Measurements from ENCODE around the gene RAB9A.
"Not testable (repeated sequence)": the region's sequence is repeated elsewhere in the genome, so short reads cannot be mapped to it uniquely, and the experiment has no call there.

Gene RAB9A, protein sequence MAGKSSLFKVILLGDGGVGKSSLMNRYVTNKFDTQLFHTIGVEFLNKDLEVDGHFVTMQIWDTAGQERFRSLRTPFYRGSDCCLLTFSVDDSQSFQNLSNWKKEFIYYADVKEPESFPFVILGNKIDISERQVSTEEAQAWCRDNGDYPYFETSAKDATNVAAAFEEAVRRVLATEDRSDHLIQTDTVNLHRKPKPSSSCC

DNA sequence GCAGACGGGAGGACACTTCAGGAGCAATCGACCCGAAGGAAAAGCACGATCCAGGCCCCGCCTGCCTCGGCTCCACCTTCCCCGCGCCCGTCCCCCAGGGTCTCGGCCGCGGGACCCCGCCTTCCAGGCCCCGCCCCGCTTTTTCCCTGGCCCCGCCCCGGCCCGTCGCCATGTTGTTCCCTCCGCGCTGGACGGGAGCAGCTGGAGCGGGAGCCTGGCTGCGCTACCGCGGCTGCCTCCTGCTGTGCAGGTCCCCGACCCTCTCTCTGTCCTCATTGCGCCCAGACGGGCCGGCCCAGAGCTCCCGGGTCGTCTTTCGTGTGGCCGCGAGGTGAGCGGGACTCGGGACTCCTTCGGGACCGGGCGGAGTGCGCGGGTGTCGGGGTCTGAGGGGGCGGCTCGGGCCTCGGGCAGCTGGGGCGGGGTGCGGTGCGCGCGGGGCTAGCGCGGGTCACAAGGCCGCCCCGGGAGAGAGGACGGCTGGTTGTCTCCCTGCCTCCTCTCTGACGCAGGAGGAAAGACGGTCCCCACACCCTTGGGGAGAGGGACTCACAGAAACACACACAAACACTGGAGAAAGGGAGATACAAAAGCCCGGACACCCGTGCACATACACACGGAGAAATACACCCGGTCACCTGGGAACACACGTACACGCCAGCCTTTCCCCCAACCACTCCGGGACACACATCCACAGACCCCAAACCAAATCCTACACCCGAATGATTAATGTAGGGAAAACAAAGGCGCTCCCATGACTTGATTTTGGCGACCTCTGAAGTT lies at the start of gene RAB9A:
TSS of gene RAB9A (plus strand) at position 171 of the 783 bp plus-strand sequence. CDS start 19,619 bp downstream, outside the sequence.
- DNase-seq (ENCODE audit: low spot score), result peak; percentile 85

DNA sequence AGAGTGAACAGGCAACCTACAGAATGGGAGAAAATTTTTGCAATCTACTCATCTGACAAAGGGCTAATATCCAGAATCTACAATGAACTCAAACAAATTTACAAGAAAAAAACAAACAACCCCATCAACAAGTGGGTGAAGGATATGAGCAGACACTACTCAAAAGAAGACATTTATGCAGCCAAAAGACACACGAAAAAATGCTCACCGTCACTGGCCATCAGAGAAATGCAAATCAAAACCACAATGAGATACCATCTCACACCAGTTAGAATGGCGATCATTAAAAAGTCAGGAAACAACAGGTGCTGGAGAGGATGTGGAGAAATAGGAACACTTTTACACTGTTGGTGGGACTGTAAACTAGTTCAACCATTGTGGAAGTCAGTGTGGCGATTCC lies 47.2 kb upstream of the RAB9A start:
- not testable (repeated sequence) for DNase-seq (ENCODE audit: low spot score)

DNA sequence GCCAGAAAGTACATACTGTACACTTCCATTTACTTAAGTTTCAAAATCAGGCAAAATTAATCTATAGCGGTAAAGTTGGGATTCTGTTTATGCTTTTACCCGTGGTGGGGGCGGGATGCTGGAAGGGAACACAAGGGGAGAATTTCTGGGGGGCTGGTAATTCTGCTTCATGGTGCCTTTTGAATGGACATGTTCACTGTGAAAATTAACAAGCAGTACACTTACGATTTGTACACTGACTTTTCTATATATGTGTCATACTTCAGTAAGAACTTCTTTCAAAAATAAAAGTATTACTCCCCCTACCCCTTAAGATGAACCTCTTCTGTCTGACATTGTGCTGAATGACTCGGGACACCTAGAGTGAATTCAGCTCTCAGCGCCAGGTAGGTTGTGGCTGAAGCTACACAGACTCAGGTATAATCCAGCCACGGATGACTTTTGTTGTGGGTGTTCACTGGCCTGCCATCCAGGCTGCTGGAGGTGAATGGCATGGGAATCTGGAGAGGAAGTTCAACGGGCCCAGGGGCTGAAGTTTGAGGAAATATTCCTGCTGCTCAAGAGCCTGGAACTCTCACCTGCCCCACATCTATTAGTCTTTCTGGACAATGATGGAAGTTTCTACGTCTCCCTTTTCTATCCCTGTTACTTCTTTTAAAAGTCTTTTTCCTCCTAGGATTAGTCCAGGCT lies 43.3 kb upstream of the RAB9A start:
- DNase-seq (ENCODE audit: low spot score), result no peak

DNA sequence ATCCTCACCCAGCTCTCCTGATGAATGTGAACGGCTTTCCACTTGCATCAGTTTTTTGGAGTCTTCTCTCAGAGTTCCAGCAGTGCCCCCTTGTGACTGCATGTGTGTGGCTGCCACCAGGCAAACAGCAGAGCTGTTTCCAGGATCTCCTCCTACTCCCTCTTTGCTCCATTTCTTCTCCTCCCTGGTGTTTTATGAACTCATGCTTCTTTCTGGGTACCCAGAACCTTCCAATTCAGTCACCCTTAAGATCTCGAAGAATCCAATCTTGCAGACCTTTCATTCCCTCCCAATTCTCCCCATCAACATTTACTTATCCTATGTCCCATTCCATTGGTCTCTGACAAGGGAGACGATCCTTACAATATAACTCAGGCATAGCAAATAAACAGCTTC lies 42.8 kb upstream of the RAB9A start:
- DNase-seq (ENCODE audit: low spot score), result peak; percentile 65

DNA sequence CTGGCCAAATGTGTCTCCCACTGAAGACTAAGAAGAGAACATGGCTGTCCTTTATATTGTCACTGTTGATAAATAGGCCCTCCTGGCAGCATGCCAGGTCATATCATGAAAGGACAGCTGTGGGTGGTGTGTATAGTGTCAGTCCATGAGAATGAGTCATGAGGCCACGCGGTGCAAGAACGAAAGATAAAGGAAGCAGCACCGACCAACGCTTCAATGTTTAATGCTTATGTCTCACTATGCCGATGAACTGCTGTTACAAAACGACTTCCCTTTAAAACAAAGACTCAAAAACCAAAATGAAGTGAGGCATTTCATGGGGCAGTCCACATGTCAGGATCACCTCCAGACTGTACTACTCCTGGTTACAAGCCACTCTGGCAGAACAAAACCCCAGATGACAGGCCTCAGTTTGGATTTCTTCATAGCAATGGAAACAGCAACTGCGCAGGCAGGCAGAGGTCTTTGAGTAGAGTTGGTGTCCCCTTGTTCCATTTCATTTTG lies 41.2 kb upstream of the RAB9A start:
- DNase-seq (ENCODE audit: low spot score), result no peak

DNA sequence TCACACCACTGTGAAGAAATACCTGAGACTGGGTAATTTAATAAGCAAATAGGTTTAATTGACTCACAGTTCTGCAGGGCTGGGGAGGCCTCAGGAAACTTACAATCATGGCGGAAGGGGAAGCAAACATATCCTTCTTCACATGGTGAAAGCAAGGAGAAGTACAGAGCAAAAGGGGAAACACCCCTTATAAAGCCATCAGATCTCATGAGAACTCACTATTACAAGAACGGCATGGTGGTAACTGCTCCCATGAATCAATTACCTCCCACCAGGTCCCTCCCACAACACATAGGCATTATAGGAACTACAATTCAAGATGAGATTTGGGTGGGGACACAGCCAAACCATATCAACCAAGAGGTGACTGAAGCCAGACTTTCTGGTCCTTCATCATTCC lies 40.6 kb upstream of the RAB9A start:
- DNase-seq (ENCODE audit: low spot score), result not testable (repeated sequence)

DNA sequence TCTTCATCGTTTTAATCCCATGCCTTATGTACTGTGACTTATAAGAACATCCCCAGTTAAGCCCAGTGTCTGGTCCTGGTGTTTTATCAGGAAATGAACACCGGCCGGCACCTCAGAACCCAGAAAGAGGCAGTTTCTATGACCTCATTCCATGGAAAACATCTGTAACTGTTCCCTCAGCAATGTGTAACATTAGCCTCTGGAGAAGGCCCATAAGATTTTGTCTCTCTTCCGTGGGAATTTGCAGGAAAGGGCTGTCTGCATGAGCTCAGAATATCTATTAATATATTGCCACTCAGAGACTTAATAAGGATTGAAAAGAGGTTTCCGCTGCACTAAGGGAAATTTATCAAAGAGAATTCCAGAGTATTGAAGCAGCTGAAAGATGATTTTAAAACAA lies 39.1 kb upstream of the RAB9A start:
- no peak for DNase-seq (ENCODE audit: low spot score)

DNA sequence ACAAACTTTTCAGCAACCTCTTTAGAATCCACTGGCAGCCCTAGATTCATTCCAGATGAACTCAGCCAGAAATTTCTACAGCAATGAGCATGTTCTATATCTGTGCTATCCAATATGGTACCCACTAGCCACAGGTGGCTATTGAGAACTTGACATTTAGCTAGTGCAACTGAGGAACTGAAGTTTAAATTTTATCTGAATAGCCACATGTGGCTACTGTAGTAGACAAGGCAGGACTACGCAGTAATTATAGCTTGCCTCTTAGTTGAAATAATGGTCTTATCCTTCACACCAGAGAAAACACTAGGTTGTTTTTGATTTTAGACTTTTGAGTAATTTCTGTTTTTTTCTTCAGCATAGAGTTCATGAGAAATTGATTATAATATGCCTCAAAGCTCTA lies 38.6 kb upstream of the RAB9A start:
- no peak for DNase-seq (ENCODE audit: low spot score)

DNA sequence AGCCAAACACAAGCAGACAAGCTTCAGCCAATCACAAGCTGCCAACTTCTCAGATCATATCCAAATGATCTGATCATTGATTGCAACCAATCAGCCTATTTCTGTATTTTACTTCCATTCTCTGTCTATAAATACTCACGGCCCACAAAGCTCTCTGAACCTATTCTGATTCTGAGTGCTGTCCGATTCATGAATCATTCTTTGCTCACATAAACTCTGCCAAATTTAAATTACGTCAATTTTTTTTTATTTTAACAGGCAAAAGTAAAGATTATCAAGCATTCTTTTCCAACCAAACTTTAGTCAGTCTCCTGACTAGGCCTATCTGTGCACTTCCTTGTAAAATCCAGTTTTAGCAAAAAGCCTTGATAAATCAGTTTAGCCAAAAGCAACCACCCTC lies 37.8 kb upstream of the RAB9A start:
- no peak for DNase-seq (ENCODE audit: low spot score)

DNA sequence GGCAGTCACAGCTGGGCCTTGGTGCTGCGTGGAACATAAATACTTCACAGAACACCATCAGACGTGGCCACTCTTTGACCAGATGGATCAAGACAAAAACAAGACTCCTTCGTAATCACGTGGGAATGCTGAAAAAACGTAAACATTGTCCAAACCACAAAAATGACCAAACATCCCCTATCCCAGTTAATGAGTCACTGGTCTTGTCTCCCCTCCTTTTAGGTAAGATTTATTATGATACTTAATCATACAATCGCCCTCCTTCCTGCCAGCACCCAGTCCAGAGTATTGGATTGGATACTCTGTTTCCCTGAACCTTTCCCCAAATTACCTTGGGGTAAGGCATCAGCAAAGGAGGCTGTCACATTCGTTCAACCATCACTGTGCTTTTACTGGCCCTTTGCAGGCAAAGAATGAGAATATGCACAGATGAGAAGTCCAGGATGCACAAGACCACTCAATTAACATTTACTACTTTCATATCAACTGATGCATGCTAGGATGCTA lies 36.6 kb upstream of the RAB9A start:
- peak; percentile 80 for DNase-seq (ENCODE audit: low spot score)

DNA sequence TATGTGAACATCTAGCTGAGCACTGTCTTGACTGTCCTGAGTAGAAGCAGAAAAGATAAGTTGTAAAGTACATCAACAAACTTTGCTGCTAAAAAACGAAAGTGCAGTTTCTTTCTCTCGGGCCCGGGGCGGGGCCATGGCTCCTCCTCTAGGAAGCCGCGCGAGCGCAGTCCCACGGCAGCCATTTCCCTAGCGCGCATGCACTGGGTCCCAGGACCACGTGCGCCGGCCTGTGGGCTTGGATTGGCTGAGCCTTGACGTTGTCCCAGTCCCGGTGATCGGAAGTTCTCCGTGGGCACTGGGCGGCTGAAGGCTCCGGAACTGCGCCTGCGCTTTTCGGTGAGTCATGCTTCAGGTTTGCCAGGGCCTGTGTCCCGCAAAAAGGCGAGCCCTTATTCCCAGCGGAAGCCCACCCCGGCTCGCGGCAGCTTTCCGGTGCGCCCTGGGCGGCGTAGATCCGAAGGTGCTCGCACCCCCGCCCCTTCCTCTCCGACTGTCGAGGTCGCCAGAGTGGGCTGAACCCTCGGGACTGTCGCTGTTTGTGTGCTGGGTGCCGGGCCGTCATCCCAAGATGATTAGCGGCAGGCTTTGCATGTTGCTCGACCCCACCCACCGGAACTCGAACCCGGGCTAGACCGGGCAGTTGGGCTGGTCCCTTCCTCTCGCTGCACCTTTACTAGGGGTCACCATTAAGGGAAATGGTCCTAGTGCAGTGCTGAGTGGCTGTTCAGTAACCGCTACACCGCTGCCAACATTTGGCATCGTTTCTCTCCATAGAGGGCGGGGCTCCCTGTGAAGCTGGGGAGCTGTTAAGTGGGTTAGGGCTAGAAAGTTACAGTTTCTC lies 35.9 kb upstream of the RAB9A start, which contains the start of gene TCEANC:
TSS of gene TCEANC (plus strand) at position 292 of the 844 bp plus-strand sequence. CDS start 9,368 bp downstream, outside the sequence.
- peak; percentile 98 for DNase-seq (ENCODE audit: low spot score)

DNA sequence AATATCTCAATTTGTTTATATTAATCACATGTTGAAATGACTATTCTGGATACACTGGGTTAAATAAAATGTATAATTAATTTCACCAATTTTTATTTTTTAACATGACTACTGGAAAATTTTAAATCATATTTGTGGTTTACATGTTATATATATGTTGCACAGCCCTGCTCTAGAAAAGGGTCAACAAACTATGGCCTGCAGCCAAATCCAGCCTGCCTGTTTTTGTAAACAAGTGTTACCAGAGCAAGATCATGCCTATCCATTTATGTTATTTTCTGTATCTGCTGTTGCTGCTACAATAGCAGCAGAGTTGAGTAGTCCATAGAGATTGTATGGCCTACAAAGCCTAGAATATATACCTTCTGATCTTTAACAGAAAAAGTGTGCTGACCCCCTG lies 34.8 kb upstream of the RAB9A start:
- DNase-seq (ENCODE audit: low spot score), result no peak

DNA sequence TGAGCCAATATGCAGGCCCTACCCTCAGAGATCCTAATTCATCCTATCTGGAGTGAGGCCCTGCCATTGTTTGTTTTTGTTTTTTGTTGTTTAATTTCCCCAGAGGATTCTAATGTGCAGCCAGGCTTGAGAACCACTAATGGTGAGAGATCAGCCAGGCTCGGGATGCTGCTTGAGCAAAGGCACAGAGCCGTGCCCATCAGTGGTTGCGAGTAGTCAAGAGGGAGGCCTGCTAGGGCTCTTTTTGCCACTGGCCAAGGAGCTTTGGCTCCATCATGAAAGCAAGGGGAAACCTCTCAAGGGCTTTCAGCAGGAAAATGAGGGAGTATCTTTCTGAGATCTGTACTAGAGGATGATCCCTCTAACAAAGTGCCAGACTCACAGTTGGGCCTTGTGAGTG lies 33.3 kb upstream of the RAB9A start:
- no peak for DNase-seq (ENCODE audit: low spot score)

DNA sequence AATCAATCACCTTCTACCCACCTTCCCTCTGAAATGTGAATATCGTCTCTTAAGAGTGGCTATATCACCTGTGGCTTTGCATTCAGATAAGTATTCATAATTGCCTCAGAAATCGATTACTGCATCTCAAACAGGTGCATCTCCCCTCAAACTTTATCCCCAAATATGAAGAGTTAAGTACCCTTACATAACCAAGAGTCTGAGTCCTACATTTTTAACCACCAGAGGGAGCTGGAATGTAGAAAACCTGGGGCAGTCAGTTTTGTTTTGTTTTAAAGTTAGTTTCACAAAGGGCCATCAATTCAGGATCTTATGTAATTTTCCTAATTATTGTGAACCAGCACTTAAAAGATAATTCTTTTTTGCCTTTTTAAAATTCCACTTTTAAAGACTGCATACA lies 30.3 kb upstream of the RAB9A start:
- peak; percentile 61 for DNase-seq (ENCODE audit: low spot score)

DNA sequence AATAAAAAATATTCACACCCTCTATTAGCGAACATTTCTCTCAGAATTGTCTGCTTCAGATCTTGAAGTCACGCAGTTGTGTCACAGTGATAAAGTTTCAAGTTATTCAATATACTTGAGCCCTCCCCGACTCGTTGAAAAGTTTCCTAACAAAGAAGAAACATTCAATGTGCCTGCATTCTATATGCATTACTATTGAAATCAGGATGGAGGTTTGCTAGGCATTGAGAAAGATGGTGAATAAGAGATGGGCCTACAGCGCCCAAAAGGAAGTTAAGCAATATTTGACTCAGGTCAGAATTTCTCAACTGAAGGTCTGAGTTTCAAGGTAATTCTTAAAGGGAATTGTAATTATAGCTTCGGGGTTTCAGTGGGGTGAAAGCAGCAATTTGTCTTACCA lies 29.9 kb upstream of the RAB9A start:
- peak; percentile 21 for DNase-seq (ENCODE audit: low spot score)

DNA sequence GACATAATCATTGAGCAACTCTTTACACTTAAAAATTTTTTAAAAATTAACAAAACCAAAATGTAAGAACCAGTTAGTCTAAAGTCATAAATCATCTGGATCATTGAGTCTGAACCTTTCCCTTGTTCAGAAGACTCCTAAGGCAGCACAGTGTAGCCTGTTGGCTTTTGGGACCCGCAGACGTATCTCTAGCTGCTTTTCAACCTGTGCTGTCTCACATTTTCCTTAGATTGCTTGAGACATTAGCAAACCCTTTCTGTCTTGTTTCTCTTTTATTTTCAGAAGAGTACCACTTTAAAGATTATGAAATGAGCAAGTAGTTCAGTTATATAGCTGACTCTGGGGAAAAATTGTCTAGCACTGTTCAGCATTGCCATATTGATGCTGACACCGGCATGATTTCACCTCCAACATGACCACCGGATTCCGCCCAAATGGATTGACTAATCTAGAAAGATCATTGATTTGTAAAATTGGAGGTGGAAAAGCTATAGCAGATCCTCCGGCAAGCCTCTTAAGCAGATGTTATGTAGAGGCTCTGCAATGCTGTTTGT lies 27.1 kb upstream of the RAB9A start:
- DNase-seq (ENCODE audit: low spot score), result no peak

DNA sequence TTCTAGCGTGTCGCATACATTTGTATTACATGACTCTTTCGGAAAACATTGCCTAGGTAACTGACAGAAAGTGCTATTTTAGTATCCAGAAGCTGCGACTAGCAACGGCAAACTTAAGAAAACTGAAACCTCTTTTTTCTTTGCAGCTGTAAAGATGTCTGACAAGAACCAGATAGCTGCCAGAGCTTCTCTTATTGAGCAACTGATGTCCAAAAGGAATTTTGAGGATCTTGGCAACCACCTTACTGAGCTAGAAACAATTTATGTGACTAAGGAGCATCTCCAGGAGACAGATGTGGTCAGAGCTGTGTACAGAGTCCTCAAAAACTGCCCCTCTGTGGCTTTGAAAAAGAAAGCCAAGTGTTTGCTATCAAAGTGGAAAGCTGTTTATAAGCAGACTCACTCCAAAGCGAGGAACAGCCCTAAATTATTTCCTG lies 26.6 kb upstream of the RAB9A start:
- DNase-seq (ENCODE audit: low spot score), result no peak

DNA sequence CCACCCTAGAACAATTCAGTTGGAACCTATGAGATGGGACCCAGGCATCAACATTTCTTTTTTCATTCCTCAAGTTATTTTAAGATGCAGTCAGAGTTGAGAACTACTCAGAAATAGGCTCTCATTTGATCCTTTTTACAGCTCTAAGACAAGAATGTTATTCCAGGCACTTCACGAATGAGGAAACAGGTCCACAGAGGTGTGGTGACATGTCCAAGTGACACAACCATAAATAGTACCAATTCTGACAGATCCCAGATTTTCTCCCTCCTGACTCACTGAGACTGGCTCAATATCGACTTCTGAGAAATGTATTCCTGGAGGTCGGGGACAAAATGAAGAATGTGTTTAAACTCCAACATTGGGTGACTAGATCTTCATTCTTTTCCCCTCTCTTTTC lies 24.9 kb upstream of the RAB9A start:
- peak; percentile 52 for DNase-seq (ENCODE audit: low spot score)

DNA sequence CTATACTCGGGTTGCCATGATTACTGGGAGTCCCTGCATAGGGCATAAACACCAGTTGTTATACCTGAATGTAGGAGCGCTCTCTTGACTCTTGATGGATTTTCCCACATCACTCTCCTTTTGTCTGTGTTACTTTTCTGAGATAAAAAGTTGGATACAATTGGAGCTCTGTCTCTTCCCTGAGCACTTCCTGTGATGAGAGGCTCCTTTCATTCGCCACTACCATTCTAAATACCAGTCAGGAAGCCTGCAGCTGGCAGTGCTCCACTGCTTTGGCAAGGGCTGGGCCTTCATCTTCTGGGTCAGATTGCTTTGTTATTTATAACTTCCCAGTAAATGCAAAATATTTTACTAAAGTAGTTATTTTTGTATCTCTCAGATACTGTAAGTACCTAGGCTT lies 22.1 kb upstream of the RAB9A start:
- DNase-seq (ENCODE audit: low spot score), result no peak

DNA sequence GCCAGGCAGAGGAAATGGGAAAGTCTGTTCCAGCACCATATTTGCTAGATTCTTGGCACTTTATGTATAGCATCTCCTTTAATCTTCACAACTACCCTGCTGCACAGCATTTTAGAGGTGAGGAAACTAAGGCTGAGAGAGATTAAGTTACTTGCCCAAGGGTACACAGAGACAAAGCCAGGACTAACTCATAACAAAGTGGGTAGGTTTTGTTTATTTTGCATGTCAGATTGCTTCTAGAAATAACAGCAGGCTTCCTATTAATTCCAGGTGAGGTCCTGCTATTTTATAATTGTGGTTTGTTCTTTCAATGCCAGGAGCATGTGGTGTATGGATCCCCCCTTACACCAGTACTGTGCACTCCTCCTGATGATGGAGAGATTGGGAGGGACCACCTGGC lies 21.0 kb upstream of the RAB9A start:
- DNase-seq (ENCODE audit: low spot score), result no peak

DNA sequence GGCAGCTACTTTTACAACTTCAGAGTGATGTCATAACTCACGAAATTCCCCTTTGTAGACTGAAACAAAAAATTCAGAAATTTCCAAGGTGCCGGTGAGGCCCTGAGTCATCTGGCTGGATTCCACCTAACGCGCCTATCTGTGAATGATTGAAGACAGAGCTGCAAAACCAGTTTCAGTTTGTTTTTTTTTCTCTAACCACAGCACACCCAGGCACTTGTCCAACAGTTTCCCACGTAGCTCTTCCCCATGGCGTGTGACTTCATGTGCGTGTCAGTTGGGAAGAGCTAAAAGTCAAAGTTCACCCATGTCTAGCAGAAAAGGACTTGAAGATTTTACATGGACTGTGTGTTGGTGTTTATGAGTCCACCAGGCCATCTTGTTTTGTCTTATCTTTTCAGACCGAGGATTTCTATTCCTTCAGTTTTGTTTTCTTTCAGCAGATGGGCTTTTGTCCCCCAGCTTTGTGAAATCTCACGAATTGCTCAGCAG lies 19.6 kb upstream of the RAB9A start:
- DNase-seq (ENCODE audit: low spot score), result peak; percentile 99

Data from kidney tubule cell (primary cell).